GM19452 (cell line): ENCODE measurements around the gene LMBRD2.

Experiments
- ATAC-seq: cut with Tn5 transposase; IDR thresholded peaks from one replicate; pipeline ENCODE4 v1.9.1; 2021; ENCODE audit not compliant: unreplicated experiment

The LMBRD2 gene

DNA sequence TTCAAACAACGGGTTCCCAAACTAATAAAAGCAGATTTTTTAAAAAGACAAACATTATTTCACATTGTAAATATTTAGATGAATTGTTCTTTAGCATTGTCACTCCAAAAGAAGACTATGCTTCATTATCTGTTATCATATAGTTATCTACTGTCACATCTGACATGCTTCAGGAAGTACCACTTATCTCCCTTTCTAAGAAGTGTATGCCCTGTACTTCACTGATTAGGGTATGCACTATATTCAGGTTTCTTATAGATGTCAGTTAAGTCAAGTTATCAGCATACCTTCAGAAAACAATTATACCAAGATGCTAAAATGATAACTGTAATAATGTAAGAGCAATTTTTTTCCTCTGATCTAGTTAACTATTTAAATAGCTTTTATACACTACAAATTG, 40.4 kb downstream of the LMBRD2 start:
- ATAC-seq: no peak

DNA sequence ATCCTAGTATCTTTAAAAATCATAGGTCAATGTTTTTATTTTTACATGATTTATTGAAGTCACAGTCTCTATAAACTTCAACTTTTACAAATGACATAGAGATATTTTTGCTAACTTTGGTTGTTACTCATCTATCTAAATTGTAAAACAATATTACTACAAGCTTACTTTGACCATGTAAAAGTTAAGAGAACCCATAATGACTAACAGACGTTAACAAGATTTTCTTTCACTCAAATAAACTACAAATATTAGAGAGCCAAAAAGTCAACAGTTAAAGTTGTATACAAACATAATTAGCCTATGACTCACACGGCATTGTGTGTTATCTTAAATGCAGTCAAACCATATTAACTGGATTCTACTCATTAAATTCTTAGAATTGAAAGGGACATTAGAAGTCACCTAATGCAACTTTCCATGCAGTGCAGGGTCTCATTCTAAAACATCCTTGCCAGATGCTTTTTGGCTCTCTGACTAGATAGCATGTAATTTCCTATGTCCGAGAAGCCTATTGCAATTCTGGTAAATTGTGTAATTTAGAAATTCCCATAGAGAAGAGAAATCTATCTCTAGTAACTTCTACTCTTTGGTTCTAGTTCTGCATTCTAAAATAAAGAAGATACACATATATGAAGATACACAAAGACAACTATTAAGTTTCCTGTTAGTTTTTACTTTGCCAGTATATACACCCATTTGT, 42.8 kb downstream of the LMBRD2 start:
- ATAC-seq: no peak

DNA sequence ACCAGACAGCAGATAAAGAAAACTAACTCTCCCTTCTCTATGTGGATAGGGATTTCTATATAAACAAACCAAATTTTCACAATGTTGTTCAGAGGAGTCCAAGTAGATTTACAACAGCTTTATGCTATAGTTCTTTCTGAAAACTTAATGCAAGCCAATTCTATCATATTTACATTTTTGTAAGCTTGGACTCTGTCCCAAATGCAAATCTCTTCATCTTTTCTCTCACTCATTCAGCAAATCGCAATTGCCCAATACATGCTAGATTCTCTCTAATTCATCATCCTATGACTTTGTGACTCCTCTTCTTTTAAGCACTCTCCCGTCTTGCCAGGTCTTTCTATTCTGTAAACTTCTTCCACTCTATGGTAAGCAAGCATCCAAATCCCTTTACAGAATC, 45.9 kb downstream of the LMBRD2 start:
- no peak for ATAC-seq

DNA sequence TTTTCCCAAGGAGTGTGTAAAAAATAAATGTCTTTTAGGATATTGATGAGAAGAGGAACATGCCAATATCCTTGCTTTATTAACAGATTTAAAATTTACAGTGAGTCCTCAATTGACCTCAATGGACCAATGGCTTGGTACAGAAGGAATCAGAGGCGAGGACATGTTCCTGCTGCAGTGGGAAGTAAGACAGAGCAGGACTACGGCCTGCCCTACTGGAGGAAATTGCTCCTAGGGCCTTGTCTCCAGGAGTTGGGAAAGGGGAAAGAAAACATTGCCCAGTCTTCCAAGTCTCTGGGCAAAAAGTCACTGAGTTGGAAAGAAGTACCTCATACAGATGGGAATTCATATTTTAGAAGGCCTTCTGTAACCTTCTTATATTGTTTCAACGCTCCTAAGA, 51.9 kb downstream of the LMBRD2 start:
- ATAC-seq: no peak

DNA sequence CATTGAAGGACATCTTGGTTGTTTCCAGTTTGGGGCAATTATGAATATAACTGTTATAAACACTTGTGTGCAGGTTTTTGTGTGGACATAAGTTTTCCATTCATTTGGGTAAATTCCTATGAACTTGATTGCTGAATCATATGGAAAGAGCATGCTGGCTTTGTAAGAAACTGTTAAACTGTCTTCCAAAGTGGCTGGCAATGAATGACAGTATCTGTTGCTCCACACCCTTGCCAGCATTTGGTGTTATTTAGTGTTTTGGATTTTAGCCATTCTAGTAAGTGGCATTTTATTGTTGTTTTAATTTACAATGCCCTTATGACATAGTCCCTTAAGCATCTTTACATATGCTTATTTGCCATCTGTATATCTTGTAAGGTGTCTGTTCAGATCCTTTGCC, 55.2 kb downstream of the LMBRD2 start:
- no peak for ATAC-seq

DNA sequence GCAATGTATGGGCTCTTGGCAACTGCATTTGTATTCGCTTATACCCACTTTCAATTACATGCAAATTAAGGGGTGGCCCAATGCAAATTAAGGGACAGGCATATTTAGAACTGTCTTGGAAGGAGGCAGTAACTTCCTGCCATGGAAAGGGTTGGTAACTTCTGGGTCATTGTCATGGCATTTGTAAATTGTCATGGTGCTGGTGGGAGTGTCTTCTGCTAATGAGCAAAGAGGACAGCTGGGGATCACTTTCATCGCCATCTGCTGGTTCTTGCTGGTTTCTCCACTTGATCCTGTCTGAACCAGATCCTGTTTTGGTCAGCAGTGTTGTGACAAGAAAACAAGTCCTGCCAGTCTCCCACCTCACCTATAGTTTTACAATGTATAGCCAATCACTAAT, 61.7 kb downstream of the LMBRD2 start:
- ATAC-seq: peak; percentile 71

DNA sequence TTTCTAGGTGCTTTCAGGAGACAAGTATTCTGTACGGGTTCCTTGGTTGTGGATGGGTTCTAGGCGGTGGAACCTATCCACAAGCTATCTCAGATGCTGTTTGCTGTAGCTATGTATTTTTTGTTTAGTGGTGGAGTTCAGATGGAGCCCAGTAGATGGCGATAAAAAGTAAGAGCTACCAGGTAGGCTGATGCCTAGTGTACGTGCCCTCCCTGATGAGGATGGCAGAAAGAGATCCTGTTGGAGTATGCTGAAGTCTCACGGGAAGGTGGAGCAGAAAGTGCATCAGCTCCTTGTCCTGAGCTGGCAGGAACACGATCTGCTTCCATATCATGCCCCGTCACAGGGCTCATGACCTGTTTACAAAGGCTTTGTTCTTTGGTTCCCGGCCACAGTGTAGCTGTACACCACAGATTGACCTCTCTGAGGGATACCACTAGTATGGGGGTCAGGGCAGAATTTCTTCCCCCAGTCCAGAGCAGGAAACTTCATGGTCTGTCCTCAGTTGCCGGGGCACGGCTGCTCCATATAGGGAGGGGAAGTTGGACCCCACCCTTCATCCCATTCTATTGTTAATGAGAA, 72.4 kb downstream of the LMBRD2 start:
- peak; percentile 97 for ATAC-seq

DNA sequence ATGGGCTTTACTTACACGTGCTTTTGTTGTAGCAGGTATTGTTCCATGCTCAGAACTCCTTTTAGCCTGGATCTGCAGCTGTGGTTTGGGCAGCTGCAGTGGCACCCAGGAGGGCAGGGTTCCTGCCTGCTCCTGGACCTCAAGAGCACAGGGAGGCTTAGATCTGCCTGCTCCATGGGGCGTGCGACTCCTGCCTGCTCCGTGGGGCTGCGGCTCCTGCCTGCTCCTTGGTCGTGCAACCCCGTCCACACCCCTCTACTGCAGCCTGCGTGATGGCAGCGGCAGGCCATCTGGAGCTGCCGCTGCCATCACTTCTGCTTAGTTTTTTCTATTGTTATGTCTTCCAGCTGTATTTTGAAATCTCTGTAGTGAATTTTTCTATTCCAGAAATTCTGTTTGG, 73.3 kb downstream of the LMBRD2 start:
- no peak for ATAC-seq

DNA sequence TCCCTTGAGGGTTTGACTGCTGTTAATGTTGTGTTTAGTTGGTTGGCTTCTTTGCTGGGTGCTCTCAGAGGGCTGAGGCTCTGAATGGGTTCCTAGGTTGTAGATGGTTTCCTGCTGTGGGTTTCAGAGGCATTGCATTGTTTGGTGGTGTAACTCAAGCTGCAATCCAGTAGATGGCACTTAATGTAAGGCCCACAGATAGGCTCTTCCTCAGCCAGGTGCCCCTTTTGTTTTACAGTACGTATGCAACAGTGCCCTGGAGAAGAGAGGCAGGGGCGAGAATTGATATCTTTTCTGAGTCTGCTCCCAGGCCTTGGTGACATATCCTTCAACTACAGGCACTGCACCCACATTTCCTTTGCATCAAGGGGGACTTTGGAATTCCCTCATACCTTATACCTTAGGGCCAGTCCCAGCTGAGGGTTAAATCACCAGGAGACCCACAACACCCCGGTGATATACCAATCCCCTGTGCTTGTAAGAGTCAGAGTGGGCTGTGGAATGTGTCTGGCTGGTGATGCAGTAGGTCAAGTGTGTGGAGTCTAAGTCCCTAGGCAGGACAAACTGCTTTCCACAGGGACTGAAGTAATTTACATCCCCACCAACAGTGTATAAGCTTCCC, 78.0 kb downstream of the LMBRD2 start:
- peak; percentile 72 for ATAC-seq

DNA sequence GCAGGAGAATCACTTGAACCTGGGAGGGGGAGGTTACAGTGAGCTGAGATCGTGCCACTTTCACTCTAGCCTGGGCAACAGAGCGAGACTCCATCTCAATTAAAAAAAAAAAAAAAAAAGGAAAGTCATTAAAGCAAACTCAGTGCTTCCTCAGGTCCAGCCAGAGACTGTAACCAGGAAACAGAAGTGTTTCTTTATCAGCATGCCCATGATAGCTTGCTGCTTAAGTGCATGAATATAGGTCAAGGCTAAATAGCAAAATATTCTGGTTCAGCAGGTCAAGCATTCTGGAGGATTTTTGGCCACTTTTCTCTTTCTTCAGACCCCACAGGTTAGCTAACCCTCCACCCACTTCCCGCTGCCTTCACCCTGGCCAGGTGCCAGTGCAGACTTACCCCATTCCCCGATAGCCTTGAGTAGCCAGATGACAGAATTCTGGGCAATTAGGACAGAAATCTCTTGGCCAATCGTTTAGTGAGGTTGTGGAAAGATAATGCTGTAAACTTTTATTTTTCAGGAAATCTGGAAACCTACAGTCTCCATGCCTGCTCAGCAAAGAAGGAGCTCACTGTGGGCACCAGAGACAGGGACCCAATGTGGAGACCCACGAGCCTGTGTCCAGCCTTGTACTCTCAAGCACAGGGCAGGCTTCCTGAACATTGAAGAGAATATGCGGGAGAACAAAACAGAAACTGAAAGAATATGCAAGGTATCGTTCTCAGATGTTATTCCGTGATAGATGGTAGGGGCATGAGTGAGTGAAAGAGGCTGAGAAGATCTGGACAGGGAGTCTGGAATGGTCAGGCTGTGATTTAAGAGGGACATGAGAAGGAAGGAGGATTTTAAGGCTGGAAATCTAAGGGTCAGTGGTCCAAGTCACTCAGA, 80.8 kb downstream of the LMBRD2 start:
- ATAC-seq: no peak

DNA sequence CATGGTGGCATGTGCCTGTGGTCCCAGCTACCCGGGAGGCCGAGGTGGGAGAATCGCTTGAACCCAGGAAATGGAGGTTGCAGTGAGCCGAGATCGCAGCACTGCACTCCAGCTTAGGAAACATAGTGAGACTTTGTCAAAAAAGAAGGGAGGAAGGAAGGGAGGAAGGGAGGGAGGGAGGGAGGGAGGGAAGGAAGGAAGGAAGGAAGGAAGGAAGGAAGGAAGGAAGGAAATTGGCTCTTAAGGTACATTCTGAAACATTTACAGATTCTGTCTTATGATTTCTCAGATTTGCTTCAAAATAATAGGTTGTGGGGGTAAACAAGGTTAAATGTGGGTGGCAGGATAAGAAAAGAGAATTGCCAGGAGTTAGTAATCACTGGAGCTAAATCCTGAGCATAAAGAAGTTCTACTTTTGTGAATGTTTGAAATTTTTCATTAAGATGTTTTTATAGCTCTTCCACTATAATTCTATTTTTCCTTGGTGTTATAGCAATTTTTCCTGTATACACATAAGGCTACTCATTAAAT, 82.9 kb downstream of the LMBRD2 start:
- ATAC-seq: no peak

DNA sequence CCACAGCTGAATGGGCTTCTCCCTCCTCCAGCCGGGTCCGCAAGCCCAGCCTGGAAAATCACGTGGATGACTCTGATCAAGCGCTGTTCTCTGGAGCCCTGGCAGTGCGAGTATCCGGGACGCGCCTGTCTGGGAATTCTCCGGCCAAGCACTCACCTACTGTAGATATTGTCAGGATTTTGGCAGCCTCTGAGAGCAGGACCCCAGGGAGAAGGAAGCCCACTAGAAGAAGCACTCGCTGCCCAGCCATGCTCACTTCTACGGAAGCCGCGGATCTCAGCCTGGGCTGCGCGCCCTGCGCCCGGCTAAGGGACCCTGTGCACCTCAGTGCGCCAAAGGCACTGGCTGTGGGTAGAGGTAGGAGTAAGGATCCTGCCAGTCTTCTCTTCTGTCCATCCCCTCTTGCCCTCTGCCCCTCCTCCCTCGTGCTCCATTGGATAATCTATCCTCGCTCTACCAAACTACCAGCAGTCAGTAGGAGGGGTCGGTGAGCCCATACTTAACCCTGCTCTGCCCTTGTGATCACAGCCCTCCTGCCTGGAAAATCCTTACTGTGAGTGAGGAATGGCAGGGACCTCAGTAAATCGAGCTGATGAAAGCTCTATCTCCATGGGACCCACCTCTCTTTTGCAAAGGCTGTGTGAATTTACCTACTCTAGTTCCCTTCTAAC, 85.0 kb downstream of the LMBRD2 start, which contains the start of gene UGT3A2:
Gene UGT3A2 (minus strand): TSS at position 343 of the 671 bp plus-strand sequence. CDS start 93 bp downstream, at position 250.
- ATAC-seq: no peak

DNA sequence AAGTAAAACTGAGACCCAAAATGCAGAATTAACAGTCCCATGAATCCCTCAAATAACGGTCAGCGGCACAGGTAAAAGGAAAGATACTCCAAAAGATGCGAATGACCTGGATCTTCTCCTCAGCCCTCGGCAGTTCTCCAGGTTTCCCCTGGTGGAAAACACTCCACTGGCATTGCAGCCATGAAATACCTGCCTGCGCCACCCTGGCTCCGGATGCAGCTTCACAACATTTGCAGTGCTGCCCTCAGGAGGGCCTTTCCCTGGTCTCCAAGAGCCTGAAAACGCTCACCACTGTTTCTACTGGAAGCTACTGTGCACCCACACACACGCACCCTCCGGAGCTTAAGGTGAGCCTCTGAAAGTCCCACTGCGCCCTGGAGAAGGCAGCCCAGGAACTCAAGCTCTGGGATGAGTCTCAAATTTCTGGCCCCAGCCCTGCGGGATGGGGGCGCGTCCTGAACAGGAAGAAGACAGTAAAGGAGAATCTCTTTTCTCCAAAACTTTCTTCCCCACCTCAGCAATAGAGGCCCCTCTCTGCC, 85.6 kb downstream of the LMBRD2 start:
- ATAC-seq: no peak

DNA sequence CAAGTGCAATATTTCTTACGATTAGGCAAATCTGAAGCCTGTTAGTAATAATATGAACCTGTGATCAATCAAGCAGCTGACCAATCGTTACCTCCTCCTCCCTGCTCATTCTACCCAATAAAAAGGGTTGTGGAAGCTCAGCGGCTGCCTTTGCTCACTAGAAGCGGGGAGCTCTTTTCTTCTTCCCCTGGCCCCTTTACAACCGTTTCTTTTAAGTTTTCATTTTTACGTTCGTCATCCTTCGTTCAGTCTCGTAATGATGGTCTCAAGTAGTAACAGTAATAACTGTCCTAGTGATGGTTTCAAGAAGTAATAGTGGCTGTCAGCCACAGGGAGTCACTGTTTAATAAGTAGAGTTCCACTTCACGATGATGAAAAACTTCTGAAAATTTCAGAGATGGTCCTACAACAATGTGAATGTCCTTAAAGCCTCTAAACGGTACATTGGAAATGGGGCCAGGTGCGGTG, 91.2 kb downstream of the LMBRD2 start:
- ATAC-seq: no peak

DNA sequence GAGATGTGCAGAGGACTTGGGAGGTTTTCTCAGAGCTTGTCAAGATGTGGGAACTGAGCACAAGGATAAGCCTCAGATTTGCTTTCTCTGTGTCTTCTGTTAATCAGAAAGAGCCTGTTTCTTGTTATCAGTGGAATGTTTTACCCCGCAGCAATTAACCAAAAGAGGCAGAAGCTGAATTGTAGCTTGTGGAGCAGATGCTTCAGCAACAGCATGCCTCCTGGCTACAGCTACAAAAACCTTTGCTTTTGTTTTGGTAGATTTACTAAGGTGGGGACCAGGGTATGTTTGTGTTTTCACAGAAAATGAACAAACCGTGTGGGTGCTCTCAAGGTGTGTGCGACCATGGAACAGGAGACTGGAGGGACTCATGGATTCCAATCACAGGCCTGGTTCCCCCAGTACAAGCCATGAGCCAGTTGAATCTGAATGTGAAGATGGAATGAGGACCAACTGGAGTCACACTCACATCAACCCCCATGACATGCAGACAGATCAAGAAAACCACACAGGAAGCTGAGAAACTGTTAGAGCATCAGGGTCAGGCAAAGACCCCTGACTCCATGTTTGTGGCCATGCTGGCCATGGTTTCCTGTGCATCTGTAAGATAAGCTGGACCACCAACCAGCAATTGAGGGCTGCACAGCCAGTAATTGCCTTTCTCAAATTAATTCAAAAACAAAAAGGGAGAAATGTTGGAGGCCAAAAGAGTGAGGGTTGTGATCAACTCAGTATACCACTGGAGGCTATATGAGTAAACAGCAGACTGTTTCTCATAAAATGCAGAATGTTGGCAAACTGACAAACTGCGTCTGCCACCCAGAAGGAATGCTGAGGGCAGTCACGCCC, 91.9 kb downstream of the LMBRD2 start:
- no peak for ATAC-seq

DNA sequence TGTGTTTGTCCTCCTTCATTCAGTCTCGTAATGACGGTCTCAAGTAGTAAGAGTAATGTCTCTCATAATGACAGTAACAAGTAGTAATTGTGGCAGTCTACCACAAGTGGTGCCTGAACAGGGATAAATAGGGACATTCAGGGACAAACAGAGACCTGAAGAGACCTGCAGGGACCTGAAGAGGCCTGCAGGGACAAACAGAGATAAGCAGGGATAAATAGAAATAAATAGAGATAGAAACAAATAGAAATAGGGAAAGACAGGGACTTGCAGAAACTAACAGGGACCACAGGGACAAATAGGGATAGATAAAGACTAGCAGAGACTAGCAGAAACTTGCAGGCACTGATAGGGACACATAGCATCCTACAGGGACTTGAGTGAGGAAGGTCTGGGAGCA, 92.9 kb downstream of the LMBRD2 start:
- no peak for ATAC-seq

DNA sequence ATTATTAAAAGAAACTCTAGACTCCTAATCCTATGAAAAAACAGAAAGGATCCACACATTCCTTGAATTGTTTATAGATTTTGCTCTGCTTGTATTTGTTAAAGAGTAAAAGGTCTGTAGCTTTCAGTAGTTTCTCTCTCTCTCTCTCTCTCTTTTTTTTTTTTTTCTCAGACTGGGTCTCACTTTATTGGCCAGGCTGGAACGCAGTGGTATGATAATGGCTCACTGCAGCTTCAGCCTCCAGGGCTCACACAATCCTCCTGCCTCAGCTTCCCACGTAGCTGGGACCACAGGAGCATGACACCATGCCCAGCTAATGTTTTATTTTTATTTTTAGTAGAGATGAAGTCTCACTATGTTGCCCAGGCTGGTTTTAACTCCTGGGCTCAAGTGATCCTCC, 94.3 kb downstream of the LMBRD2 start:
- ATAC-seq: no peak

DNA sequence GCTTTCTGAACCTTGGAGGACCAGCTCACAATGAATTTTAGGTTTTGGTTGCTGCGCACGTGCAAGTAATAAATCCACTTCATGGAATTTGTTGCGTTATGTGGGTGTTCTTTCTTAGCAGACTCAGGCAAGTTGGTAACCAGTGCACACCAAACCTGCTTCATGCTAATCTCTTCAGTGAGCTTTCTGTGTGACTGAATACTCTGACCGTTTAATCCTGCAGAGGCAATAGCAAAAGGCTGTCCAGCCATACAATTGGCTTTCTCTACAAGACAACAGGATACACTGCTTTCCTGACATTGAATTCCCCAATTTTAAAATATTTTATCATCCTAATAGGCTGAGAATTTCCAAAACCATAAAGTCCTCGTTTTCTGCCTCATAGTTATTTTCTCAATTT, 95.3 kb downstream of the LMBRD2 start:
- ATAC-seq: no peak

DNA sequence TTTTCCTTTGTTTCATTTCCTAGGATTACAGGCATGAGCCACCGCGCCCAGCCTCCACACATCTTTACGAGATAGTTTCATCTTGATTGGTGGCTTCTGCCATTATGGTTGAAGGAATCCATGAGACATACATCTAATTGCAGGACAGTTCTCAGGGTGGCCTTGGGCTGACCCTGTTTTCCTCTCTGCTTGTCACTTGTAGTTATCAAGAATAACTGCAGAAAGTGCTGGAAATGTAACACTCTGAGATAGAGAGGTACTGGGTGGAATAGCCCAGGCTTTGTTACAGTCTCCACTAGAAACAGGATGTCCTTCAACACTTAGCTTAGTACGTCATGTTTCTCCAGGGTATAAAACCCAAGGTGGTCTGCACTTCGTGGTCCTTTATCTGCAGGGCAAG, 95.7 kb downstream of the LMBRD2 start:
- ATAC-seq: no peak
